Liver (tissue), 9 donors: ENCODE results near the gene MSANTD7. TPM values are rescaled to one million over a fixed set of nuclear protein-coding genes. Genes with fewer than 3 reads are reported as not detected.
A peak's percentile ranks its signal among the peaks of the same experiment; 100 is the strongest.

Experiments
- DNase-seq: peaks from one replicate; pipeline ENCODE4 v3.0.0-alpha.2; 2017; ENCODE audit warnings: low spot score
- H3K27ac ChIP-seq, 2 donors: one replicate each; pipeline ENCODE4 v1.7.0; 2013; ENCODE audit warnings: inconsistent platforms in 2 of 2, low read length in 2 of 2, control low read depth in 1 of 2, low read depth in 1 of 2, mild to moderate bottlenecking in 1 of 2
- H3K27me3 ChIP-seq, 4 donors: one replicate each; pipeline versions ENCODE4 v1.6.1 to v1.7.0; 2013; ENCODE audit warnings: low read length in 3 of 4, inconsistent platforms in 1 of 4, mild to moderate bottlenecking in 1 of 4, moderate library complexity in 1 of 4; ENCODE audit not compliant: control insufficient read depth in 4 of 4, insufficient read depth in 4 of 4
- H3K36me3 ChIP-seq, 4 donors: one replicate each; pipeline versions ENCODE4 v1.6.1 to v1.7.0; 2013; ENCODE audit warnings: low read length in 3 of 4, mild to moderate bottlenecking in 3 of 4, low read depth in 1 of 4, moderate library complexity in 1 of 4; ENCODE audit not compliant: control insufficient read depth in 4 of 4, insufficient read depth in 3 of 4
- H3K4me1 ChIP-seq, 4 donors: one replicate each; pipeline versions ENCODE4 v1.6.1 to v1.7.0; 2013; ENCODE audit warnings: low read length in 3 of 4, mild to moderate bottlenecking in 3 of 4, moderate library complexity in 1 of 4; ENCODE audit not compliant: control insufficient read depth in 4 of 4, insufficient read depth in 4 of 4
- H3K4me3 ChIP-seq, 3 donors: one replicate each; pipeline versions ENCODE4 v1.6.1 to v1.7.0; 2013; ENCODE audit warnings: low read length in 3 of 3, control low read depth in 1 of 3, low read depth in 1 of 3, mild to moderate bottlenecking in 1 of 3
- H3K9ac ChIP-seq, 2 donors: one replicate each; pipeline ENCODE4 v1.7.0; 2013; ENCODE audit warnings: low read length in 2 of 2, mild to moderate bottlenecking in 2 of 2, moderate library complexity in 2 of 2, control low read depth in 1 of 2, low read depth in 1 of 2
- H3K9me3 ChIP-seq, 4 donors: one replicate each; pipeline versions ENCODE4 v1.6.1 to v1.7.0; 2013; ENCODE audit warnings: low read length in 3 of 4; ENCODE audit not compliant: control insufficient read depth in 4 of 4
- EGR1 ChIP-seq, 2 donors: IDR thresholded peaks; 2 replicates each; pipeline ENCODE4 v1.6.1; 2016 to 2018; ENCODE audit warnings: antibody characterized with exemption in 2 of 2, low read depth in 2 of 2
- FOXA1 ChIP-seq: IDR thresholded peaks from 2 replicates; pipeline ENCODE4 v1.6.1; 2016; ENCODE audit warnings: antibody characterized with exemption
- HNF4G ChIP-seq: IDR thresholded peaks from 2 replicates; pipeline ENCODE4 v1.6.1; 2016; ENCODE audit warnings: antibody characterized with exemption
- NR2F2 ChIP-seq: IDR thresholded peaks from 2 replicates; pipeline ENCODE4 v1.6.1; 2016; ENCODE audit warnings: antibody characterized with exemption
- RAD21 ChIP-seq, 2 donors: IDR thresholded peaks; 2 replicates each; pipeline ENCODE4 v1.6.1; 2016; ENCODE audit warnings: antibody characterized with exemption in 2 of 2, mild to moderate bottlenecking in 2 of 2
- SP1 ChIP-seq: IDR thresholded peaks from 2 replicates; pipeline ENCODE4 v1.6.1; 2018; ENCODE audit warnings: antibody characterized with exemption, mild to moderate bottlenecking
- YY1 ChIP-seq: IDR thresholded peaks from 2 replicates; pipeline ENCODE4 v1.6.1; 2016; ENCODE audit warnings: antibody characterized with exemption, mild to moderate bottlenecking
- WGBS: extraction: QIAGEN DNeasy Blood & Tissue Kit; methylation state at CpG from one replicate; pipeline ENCODE4 v1.1.7; 2013; 5-methylcytosine and 5-hydroxymethylcytosine counted together
- polyA plus RNA-seq, 2 donors: library from polyadenylated mRNA; stranded (reverse) in 1 of 2; unstranded in 1 of 2; fragments of 200-250 nt in 1 of 2; fragments of >200 nt in 1 of 2; fragmentation: Nextera tagmentation in 1 of 2; extraction: Ambion mirVana in 1 of 2; gene quantifications; one replicate each; pipeline versions ENCODE4 v1.2.1 to v1.2.3, GENCODE V29; 2013 to 2015
- total RNA-seq, 2 donors: library from RNA; depleted of rRNA; stranded (reverse); fragments of >200 nt; gene quantifications; one replicate each; pipeline ENCODE4 v1.2.3, GENCODE V29; 2014
- TF ChIP-seq, protein P1 (sequence below): IDR thresholded peaks from 2 replicates; pipeline ENCODE4 v1.6.1; 2016; ENCODE audit warnings: antibody characterized with exemption, mild to moderate bottlenecking
- TF ChIP-seq, protein P2 (sequence below): fragments of 150-350 bp; IDR thresholded peaks from 2 replicates; pipeline ENCODE4 v1.5.1; 2017; ENCODE audit warnings: improper control_type of control experiment, low read depth, low read length; ENCODE audit not compliant: missing input control
- TF ChIP-seq, protein P3 (sequence below): IDR thresholded peaks from 2 replicates; pipeline ENCODE4 v1.6.1; 2016; ENCODE audit warnings: antibody characterized with exemption
- TF ChIP-seq, protein P4 (sequence below): IDR thresholded peaks from 2 replicates; pipeline ENCODE4 v1.6.1; 2016; ENCODE audit warnings: antibody characterized with exemption
- donor health status: healthy.
- donor health status: healthy.
- donor health status: healthy.
- donor health status: healthy.
- donor health status: healthy.

Gene MSANTD7
- total and polyA plus RNA-seq, 4 donors, result 0.82 to 8.5 (median 3.5) TPM

DNA sequence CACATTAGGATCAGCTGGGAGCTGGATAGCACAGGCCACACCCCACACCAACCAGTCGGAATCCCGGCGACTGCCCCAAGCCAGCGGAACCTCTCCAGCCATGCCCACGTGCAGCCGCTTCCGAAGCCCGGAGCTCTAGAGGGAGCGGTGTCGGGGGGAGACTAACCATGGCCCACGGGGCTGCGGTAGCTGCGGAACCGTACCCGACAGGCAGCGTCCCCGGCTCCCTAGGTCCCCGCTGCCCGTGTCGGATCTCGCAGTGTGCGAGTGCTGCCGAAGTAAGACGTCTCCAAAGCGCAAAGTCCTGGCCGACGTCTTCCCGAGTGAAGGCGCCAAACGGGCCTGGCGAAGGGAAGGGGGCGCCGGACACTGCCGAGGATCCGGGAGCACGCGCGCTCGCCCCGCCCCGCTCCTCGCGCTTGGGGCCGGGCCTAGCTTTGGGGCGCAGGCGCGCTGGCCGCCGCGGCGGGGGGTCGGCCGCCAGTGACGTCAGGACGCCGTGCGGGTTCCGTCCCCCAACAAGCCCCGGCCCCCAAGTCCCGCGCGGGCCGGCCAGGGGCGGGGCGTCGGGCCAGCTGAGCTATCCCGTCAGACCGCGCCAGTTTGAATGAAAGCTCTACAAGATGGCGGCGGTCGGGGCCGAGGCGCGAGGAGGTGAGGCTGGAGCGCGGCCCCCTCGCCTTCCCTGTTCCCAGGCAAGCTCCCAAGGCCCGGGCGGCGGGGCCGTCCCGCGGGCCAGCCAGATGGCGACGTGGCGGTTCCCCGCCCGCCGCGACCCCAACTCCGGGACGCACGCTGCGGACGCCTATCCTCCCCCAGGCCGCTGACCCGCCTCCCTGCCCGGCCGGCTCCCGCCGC is 40.4 kb downstream of the MSANTD7 start, which contains the start of gene SUV39H2:
SUV39H2 (plus strand) TSS at position 601 of the 858 bp plus-strand sequence; CDS start at position 624, 23 bp downstream.
- TF ChIP-seq, protein P1, sequence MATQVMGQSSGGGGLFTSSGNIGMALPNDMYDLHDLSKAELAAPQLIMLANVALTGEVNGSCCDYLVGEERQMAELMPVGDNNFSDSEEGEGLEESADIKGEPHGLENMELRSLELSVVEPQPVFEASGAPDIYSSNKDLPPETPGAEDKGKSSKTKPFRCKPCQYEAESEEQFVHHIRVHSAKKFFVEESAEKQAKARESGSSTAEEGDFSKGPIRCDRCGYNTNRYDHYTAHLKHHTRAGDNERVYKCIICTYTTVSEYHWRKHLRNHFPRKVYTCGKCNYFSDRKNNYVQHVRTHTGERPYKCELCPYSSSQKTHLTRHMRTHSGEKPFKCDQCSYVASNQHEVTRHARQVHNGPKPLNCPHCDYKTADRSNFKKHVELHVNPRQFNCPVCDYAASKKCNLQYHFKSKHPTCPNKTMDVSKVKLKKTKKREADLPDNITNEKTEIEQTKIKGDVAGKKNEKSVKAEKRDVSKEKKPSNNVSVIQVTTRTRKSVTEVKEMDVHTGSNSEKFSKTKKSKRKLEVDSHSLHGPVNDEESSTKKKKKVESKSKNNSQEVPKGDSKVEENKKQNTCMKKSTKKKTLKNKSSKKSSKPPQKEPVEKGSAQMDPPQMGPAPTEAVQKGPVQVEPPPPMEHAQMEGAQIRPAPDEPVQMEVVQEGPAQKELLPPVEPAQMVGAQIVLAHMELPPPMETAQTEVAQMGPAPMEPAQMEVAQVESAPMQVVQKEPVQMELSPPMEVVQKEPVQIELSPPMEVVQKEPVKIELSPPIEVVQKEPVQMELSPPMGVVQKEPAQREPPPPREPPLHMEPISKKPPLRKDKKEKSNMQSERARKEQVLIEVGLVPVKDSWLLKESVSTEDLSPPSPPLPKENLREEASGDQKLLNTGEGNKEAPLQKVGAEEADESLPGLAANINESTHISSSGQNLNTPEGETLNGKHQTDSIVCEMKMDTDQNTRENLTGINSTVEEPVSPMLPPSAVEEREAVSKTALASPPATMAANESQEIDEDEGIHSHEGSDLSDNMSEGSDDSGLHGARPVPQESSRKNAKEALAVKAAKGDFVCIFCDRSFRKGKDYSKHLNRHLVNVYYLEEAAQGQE, result peak; percentile 92
- peak; percentile 93 for TF ChIP-seq YY1
- no peak for TF ChIP-seq SP1
- TF ChIP-seq, protein P2, sequence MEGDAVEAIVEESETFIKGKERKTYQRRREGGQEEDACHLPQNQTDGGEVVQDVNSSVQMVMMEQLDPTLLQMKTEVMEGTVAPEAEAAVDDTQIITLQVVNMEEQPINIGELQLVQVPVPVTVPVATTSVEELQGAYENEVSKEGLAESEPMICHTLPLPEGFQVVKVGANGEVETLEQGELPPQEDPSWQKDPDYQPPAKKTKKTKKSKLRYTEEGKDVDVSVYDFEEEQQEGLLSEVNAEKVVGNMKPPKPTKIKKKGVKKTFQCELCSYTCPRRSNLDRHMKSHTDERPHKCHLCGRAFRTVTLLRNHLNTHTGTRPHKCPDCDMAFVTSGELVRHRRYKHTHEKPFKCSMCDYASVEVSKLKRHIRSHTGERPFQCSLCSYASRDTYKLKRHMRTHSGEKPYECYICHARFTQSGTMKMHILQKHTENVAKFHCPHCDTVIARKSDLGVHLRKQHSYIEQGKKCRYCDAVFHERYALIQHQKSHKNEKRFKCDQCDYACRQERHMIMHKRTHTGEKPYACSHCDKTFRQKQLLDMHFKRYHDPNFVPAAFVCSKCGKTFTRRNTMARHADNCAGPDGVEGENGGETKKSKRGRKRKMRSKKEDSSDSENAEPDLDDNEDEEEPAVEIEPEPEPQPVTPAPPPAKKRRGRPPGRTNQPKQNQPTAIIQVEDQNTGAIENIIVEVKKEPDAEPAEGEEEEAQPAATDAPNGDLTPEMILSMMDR, result no peak
- TF ChIP-seq, protein P3, sequence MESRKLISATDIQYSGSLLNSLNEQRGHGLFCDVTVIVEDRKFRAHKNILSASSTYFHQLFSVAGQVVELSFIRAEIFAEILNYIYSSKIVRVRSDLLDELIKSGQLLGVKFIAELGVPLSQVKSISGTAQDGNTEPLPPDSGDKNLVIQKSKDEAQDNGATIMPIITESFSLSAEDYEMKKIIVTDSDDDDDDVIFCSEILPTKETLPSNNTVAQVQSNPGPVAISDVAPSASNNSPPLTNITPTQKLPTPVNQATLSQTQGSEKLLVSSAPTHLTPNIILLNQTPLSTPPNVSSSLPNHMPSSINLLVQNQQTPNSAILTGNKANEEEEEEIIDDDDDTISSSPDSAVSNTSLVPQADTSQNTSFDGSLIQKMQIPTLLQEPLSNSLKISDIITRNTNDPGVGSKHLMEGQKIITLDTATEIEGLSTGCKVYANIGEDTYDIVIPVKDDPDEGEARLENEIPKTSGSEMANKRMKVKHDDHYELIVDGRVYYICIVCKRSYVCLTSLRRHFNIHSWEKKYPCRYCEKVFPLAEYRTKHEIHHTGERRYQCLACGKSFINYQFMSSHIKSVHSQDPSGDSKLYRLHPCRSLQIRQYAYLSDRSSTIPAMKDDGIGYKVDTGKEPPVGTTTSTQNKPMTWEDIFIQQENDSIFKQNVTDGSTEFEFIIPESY, result peak; percentile 62
- TF ChIP-seq, protein P4, sequence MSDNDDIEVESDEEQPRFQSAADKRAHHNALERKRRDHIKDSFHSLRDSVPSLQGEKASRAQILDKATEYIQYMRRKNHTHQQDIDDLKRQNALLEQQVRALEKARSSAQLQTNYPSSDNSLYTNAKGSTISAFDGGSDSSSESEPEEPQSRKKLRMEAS, result peak; percentile 53
- Histone ChIP-seq H3K4me3 (peak within 1 kb of the TSS; percentile 85 to 99 (median 94)), H3K9me3 (no peaks in the 10 kb centered on the region), H3K27ac (peak within 1 kb of the TSS; percentile 89 to 97), H3K4me1 (peaks cover 2 to 18% (median 8%) of the 10 kb centered on the region in 4 donors), H3K9ac (peak within 1 kb of the TSS; percentile 70 to 96), H3K27me3 (no peaks in the 10 kb centered on the region), H3K36me3 (peaks cover 0 to 2% (median 0%) of the 10 kb centered on the region in 4 donors)
- under 1% methylated on average over 102 of the region's 102 CpGs for WGBS
- peak; percentile 93 for DNase-seq

DNA sequence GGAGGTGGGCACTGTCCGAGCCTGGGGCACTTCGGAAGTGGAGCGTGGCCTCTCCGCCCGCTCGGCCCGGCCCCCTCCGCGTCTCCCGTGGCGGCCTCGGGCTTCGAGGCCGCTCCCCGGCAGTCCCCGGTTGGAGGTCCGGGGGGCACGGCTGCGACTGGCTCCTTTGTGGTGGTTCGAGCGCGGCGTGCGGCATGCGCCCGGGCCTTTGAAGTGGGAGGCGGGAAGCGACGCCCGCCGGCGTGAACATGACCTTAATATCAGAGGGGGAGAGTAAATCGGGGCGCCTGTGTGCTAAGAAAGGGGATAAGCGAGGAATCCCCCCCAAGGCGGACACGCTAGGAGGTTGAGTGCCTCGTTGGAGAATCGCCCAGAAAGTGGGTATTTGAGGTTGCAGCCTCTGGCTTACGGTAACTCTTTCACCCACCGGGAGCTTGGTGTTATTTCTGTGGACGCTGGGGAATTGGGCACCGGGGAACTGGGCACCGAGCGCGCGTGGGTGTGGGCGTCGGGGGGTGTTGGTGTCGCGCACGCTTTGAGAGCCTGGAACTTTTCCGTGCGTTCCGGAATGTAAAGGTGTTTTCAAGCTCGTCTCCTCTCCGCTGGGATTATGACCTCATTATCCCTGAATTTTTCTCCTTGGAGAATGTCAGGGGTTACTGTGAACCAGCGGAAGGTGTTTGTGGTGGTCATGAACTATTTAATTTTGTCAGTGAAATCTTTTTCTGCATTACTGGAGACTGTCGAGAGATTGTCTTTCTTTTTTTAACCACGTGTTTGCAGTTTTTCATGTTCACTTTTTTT is 41.2 kb downstream of the MSANTD7 start:
- peaks cover 2 to 18% (median 8%) of the 10 kb centered on the region in 4 donors for H3K4me1 ChIP-seq
- H3K9ac ChIP-seq, result peak overlapping the region; percentile 21 to 73
- TF ChIP-seq NR2F2 (no peak), YY1 (no peak), SP1 (no peak), EGR1 (IDR thresholded peaks at IDR 0.05; ENCODE audit: low read depth in 2 of 2) (no peak), FOXA1 (no peak), RAD21 (IDR thresholded peaks at IDR 0.05) (no peak), HNF4G (no peak)
- TF ChIP-seq, protein P3, result no peak
- WGBS, result under 1% methylated on average over 60 of the region's 60 CpGs
- H3K36me3 ChIP-seq, result peaks cover 0 to 2% (median 0%) of the 10 kb centered on the region in 4 donors
- H3K27me3 ChIP-seq, result no peaks in the 10 kb centered on the region
- H3K4me3 ChIP-seq, result peak overlapping the region; percentile 50 to 99 (median 94)
- peak; percentile 43 for DNase-seq
- H3K27ac ChIP-seq, result peak overlapping the region; percentile 89 to 97
- no peaks in the 10 kb centered on the region for H3K9me3 ChIP-seq
